Endothelial cell of umbilical vein (primary cell): ENCODE data around the gene SORCS3.

Source experiments
- EZH2 ChIP-seq: IDR thresholded peaks from 2 replicates; pipeline ENCODE4 v1.6.1; 2012; ENCODE audit warnings: borderline replicate concordance, low read depth, mild to moderate bottlenecking, moderate library complexity, low read length, inconsistent platforms; ENCODE audit not compliant: severe bottlenecking
- FOS ChIP-seq: IDR thresholded peaks from 2 replicates; pipeline ENCODE4 v1.6.1; 2011; ENCODE audit warnings: mild to moderate bottlenecking, low read length, moderate library complexity, borderline replicate concordance; ENCODE audit not compliant: insufficient read depth
- GATA2 ChIP-seq: IDR thresholded peaks from 2 replicates; pipeline ENCODE4 v1.7.0; 2011; ENCODE audit warnings: low read depth, mild to moderate bottlenecking, moderate library complexity, mixed read lengths, low read length; ENCODE audit not compliant: insufficient read length, insufficient read depth
- JUN ChIP-seq: IDR thresholded peaks from 2 replicates; pipeline ENCODE4 v1.6.1; 2011; ENCODE audit warnings: borderline replicate concordance, low read depth; ENCODE audit not compliant: insufficient read length, insufficient read depth
- MAX ChIP-seq: IDR thresholded peaks from 2 replicates; pipeline ENCODE4 v1.6.1; 2011; ENCODE audit not compliant: insufficient read depth, insufficient read length
- MYC ChIP-seq: IDR thresholded peaks from one replicate; pipeline ENCODE4 v1.6.1; 2011; ENCODE audit warnings: mild to moderate bottlenecking, low read depth, low read length
- POLR2A ChIP-seq: IDR thresholded peaks from 2 replicates; pipeline ENCODE4 v1.6.1; 2012; ENCODE audit warnings: low read depth, mild to moderate bottlenecking, control low read depth, low read length
- POLR2AphosphoS5 ChIP-seq: IDR thresholded peaks from 2 replicates; pipeline ENCODE4 v1.6.1; 2012; ENCODE audit warnings: low read depth, mild to moderate bottlenecking, control low read depth, low read length, moderate library complexity; ENCODE audit not compliant: insufficient read depth
- TF ChIP-seq, protein P1 (sequence below), 2 donors: IDR thresholded peaks; 1 replicate in 1 of 2; 2 replicates in 1 of 2; pipeline ENCODE4 v1.5.1; 2011; ENCODE audit warnings: low read length in 2 of 2, mild to moderate bottlenecking in 2 of 2, moderate library complexity in 2 of 2, control low read depth in 1 of 2, inconsistent platforms in 1 of 2, low read depth in 1 of 2; ENCODE audit not compliant: insufficient read depth in 1 of 2; ENCODE audit errors: extremely low read depth in 1 of 2

- TF ChIP-seq, protein P1, sequence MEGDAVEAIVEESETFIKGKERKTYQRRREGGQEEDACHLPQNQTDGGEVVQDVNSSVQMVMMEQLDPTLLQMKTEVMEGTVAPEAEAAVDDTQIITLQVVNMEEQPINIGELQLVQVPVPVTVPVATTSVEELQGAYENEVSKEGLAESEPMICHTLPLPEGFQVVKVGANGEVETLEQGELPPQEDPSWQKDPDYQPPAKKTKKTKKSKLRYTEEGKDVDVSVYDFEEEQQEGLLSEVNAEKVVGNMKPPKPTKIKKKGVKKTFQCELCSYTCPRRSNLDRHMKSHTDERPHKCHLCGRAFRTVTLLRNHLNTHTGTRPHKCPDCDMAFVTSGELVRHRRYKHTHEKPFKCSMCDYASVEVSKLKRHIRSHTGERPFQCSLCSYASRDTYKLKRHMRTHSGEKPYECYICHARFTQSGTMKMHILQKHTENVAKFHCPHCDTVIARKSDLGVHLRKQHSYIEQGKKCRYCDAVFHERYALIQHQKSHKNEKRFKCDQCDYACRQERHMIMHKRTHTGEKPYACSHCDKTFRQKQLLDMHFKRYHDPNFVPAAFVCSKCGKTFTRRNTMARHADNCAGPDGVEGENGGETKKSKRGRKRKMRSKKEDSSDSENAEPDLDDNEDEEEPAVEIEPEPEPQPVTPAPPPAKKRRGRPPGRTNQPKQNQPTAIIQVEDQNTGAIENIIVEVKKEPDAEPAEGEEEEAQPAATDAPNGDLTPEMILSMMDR (IDR thresholded peaks at IDR 0.05; ENCODE audit: extremely low read depth in 1 of 2, insufficient read depth in 1 of 2, low read depth in 1 of 2, low read length in 2 of 2): no peak
- no peak for TF ChIP-seq POLR2A
- no peak for TF ChIP-seq EZH2
- TF ChIP-seq MAX: no peak
- no peak for TF ChIP-seq POLR2AphosphoS5
- no peak for TF ChIP-seq MYC
- TF ChIP-seq FOS: no peak
- no peak for TF ChIP-seq JUN
- no peak for TF ChIP-seq GATA2
Observed at GRCh38 chr10:105070952-105071351, 429.9 kb downstream of the SORCS3 start.
